GM08714 (cell line): Measurements from ENCODE around the gene MRNIP.
A peak's percentile ranks its signal among the peaks of the same experiment; 100 is the strongest.
"Not testable (repeated sequence)": the region's sequence is repeated elsewhere in the genome, so short reads cannot be mapped to it uniquely, and the experiment has no call there.

Experiments used
- H3K4me3 ChIP-seq: fragments of 200-500 bp; sonication (Bioruptor generic); 2 replicates; pipeline ENCODE4 v1.5.1; 2014; ENCODE audit warnings: mild to moderate bottlenecking, low read length, inconsistent platforms
- ZNF274 ChIP-seq: IDR thresholded peaks from 2 replicates; pipeline ENCODE4 v1.6.1; 2012; ENCODE audit warnings: mild to moderate bottlenecking, low read depth, low read length

The MRNIP gene

DNA sequence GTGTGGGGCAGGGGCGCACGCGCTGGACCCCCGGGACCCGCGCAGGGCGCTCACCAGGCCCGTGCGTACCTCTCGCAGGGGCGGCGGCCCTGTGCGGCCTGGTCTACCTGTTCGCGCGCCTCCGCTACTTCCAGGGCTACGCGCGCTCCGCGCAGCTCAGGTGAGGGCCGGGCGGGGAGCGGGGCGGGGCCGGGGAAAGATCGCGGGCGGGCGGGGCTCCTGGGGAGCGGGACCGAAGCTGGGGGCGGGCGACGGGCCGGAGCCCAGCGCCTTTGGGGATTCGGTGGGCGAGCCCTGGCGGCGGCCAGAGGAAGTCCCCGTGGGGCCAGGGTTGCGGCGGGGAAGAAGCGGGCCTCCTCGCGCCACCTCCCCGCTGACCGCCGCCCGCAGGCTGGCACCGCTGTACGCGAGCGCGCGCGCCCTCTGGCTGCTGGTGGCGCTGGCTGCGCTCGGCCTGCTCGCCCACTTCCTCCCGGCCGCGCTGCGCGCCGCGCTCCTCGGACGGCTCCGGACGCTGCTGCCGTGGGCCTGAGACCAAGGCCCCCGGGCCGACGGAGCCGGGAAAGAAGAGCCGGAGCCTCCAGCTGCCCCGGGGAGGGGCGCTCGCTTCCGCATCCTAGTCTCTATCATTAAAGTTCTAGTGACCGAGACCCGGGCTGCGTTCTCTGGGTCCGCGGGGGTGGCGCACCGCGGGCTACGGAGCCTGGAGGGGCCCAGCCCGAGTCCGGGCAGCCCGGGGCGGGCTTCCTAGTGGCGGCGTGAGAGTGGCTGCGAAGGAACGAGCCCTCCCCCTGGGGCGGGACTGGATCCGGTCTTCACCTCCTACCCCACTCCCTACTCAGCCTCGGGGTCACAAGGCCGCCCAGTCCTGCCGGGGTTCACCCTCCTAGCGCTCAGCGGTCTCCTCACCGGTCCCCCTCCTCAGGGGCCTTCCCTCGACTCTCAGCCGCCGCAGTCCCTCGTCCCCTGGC is 62.5 kb downstream of the MRNIP start:
- H3K4me3 ChIP-seq = peak overlapping the region; percentile 59; the same call in 1 of the 2 replicates
- TF ChIP-seq ZNF274 = no peak

DNA sequence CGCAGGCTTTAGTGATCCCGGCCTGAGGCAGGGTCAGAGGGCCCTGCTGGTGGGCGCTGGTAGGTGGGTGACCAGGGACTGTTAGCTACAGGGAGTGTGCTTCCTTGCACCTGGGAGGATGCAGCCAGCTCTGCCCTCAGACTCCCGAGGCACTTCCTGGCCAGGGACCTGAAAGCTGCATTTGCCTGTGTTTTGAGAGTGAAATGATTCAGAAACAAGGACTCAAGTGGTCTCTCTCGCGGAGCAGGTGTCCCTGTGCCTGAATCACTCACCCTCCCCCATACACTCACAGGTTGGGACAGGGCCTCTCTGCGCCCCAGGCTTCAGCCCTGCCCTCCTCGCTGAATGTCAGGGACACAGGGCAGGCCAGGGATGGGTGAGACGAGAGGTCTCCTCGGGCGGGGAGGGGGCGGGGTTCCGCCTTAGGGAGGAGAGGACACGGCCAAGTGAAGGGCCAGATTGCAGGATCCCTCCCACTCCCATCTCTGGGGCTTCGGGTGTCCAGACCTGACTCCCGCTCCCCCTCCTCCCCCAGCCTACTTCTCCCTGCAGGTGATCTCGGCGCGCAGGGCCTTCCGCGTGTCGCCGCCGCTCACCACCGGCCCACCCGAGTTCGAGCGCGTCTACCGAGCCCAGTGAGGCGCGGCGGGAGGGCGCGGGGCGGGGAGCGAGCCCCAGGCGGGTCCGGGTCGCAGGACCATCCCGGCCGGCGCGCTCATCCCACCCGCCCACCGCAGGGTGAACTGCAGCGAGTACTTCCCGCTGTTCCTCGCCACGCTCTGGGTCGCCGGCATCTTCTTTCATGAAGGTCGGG is 63.4 kb downstream of the MRNIP start:
- TF ChIP-seq ZNF274 = no peak
- H3K4me3 ChIP-seq = peak overlapping the region; percentile 59; the same call in 1 of the 2 replicates

- no peak overlapping the region for H3K4me3 ChIP-seq
- no peak for TF ChIP-seq ZNF274
Observed at GRCh38 chr5:179794575-179794974, 64.0 kb downstream of the MRNIP start.

DNA sequence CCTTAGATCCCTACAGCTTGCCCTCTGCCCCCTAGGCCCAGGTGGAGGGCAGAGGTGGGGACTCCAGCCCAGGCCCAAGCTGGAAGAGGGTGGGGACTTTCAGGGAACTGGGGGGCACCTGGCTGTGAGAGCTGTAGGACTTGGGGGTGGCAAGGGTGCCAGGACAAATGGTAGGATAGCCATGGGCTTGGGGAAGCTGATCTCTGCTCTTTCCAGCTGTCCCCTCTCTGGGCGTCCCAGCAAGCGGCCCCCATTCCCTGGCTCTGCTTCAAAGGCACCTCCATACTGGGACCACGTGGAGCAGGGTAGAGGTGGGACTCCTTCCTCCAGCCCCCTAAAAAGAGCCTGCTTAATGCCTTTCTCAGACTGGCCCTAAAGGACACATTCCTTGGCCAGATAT is 64.4 kb downstream of the MRNIP start:
- TF ChIP-seq ZNF274 = no peak
- no peak overlapping the region for H3K4me3 ChIP-seq

DNA sequence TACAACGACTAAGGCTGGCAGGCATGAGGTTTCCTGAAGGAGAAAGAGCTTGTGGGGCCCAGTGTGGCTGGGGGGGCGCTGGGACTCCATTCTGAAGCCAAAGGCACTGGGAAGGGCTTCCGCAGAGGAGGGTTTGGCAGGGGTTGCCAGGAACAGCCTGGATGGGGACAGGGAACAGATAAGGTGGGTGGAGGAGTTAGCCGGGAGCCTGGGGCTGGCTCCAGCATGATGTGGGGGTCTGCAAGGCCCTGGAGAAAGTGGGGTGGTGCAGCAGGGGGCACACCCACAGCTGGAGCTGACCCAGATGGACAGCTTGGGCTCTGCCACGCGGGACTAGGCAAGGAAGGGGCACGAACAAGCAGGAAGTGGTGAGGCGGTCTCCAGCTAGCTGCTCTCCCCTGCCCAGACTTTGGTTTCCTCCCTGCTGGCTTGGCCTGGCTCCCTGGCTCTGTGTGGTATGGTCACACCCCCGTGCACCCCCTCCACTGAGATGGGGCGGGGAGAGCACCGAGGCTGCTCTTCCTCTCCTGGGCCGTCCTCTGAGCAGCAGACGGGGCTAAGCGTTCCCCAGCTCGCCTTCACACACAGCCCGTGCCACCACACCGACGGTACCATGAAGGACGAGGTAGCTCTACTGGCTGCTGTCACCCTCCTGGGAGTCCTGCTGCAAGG is 65.0 kb downstream of the MRNIP start, which contains the start of gene LTC4S:
Gene LTC4S, plus strand, starts transcription at position 519 of the 672 bp plus-strand sequence. Its CDS starts 95 bp downstream, at position 614.
- no peak within 1 kb of the TSS for H3K4me3 ChIP-seq
- TF ChIP-seq ZNF274 = no peak

GRCh38 chr5:179792612-179793467 is 65.8 kb downstream of the MRNIP start:
- TF ChIP-seq ZNF274 = no peak
- no peak overlapping the region for H3K4me3 ChIP-seq

DNA sequence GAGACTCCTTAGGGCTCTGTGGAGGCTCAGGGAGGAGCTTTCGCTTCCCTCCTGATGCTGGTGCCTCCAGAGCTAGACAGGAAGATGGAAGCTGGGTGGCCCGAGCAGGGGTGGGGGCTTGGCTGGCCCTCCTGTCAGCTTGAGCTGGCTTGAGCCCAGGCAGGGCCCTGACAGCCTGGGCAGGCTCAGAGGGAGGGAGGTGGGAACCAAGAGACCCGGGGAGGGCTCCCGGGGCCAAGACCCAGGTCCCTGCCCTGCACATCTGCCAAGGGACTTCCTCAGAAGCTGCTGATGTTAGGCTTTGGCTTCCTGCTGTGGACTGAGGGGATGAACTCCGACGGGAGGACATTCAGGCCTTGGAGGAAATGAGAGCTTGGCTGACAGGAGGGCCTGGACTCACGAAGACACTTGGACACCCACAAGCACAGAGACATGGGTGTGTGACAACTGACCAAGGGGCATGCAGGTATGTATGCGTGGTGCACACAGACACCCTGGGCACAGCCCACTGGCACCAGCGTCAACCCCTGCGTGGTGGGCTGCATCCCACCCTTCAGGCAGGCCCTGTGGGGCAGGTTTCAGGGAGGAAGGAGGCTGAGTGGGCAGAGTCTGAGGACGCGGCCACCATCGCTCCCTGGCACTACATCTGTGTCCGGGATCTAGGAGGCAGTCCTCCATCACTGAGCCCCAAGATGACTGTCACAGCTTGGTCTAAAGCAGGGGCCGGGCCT is 66.6 kb downstream of the MRNIP start:
- no peak for TF ChIP-seq ZNF274

DNA sequence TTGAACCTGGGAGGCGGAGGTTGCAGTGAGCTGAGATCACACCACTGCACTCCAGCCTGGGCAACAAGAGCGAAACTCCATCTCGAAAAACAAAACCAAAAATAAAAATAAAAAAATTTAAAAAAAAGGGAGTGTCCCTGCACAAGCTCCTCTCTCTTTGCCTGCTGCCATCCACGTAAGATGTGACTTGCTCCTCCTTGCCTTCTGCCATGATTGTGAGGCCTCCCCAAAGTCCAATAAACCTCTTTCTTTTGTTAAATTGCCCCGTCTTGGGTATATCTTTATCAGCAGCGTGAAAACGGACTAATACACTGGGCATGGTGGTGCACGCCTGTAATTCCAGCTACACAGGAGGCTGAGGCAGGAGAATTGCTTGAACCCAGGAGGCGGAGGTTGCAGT is 69.3 kb downstream of the MRNIP start:
- not testable (repeated sequence) for H3K4me3 ChIP-seq

More for the DNA sequence above, 66.6 kb downstream of the MRNIP start:
- no peak overlapping the region for H3K4me3 ChIP-seq

- no peak overlapping the region for H3K4me3 ChIP-seq
- TF ChIP-seq ZNF274 = no peak
Observed at GRCh38 chr5:179788193-179788854, 70.3 kb downstream of the MRNIP start.
